Measurements from ENCODE around the gene AMBRA1.

- peak in 2 of 6 experiments; percentile 22 to 30 for TF ChIP-seq CTCF (IDR thresholded peaks at IDR 0.05)
- TF ChIP-seq POLR2A (IDR thresholded peaks at IDR 0.05), result no peak
These were observed 230.3 kb downstream of the AMBRA1 start for GRCh38 chr11:46363455-46364005.

Data from upper lobe of left lung (tissue), 4 donors.